NCI-H82 (cell line): ENCODE data around the gene AOAH.
"Not testable (repeated sequence)": the region's sequence is repeated elsewhere in the genome, so short reads cannot be mapped to it uniquely, and the experiment has no call there.

ENCODE experiments used
- DNase-seq: peaks from one replicate; lab custom pipeline; 2025; lab: John Stamatoyannopoulos, UW

The AOAH gene

DNA sequence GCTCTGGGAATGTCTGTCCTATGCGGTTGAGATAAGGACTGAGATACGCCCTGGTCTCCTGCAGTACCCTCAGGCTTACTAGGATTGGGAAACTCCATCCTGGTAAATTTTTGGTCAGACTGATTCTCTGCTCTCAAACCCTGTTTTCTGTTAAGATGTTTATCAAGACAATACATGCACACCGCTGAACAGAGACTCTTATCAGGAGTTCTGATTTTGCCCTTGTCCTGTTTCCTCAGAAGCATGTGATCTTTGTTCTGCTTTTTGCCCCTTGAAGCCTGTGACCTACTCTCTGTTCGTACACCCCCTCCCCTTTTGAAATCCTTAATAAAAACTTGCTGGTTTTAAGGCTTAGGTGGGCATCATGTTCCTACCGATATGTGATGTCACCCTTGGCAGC is 258.3 kb downstream of the AOAH start:
- not testable (repeated sequence) for DNase-seq

DNA sequence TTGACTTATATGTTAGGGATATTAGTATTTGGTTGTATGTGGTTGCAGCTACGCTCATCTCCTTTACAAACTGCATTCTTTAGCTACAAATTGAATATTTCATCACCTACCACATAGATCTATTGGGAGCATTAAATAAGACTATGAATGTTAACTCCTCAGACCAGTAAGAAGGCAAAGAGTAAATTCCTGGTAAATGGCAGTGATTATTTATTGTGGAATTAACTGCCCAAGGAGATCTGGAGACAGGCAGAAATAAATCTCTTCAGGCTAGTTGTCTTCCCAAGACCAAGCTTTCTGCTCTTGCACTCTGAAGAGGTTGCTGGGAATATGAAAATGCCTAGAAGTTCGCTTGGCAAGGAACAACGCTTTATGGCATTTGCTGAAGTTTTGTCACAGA is 260.0 kb downstream of the AOAH start:
- no peak for DNase-seq
